ENCODE data around the gene PSMB8. TPM values are rescaled to one million over a fixed set of nuclear protein-coding genes. Genes with fewer than 3 reads are reported as not detected.
"Not testable (repeated sequence)": the region's sequence is repeated elsewhere in the genome, so short reads cannot be mapped to it uniquely, and the experiment has no call there.

Gene PSMB8
- 42.1 and 57.8 TPM in 2 replicates for total RNA-seq

GRCh38 chr6:32843979-32844838 is at the start of gene PSMB8:
Gene PSMB8, minus strand, starts transcription at chr6:32844047. Its CDS starts 51 bp downstream, at chr6:32843996.
- peak; percentile 95 for DNase-seq (ENCODE audit: low read depth in 2 of 2)

- peak in 1 of 2 donors; percentile 8 for DNase-seq (ENCODE audit: low read depth in 2 of 2)
These were observed 47.0 kb upstream of the PSMB8 start for GRCh38 chr6:32890831-32891230.

- no peak for DNase-seq (ENCODE audit: low read depth in 2 of 2)
These were observed 45.7 kb upstream of the PSMB8 start for GRCh38 chr6:32889533-32889932.

- DNase-seq (ENCODE audit: low read depth in 2 of 2): no peak
These were observed 44.7 kb upstream of the PSMB8 start for GRCh38 chr6:32888576-32888975.

GRCh38 chr6:32887616-32888015 is 43.8 kb upstream of the PSMB8 start:
- DNase-seq (ENCODE audit: low read depth in 2 of 2): no peak

GRCh38 chr6:32886681-32887383 is 43.0 kb upstream of the PSMB8 start:
- DNase-seq (ENCODE audit: low read depth in 2 of 2): peak in 1 of 2 donors; percentile 40

- DNase-seq (ENCODE audit: low read depth in 2 of 2): peak; percentile 77 to 85
These were observed 41.9 kb upstream of the PSMB8 start for GRCh38 chr6:32885698-32886286.

- DNase-seq (ENCODE audit: low read depth in 2 of 2): no peak
These were observed 39.9 kb upstream of the PSMB8 start for GRCh38 chr6:32883789-32884188.

GRCh38 chr6:32882879-32883250 is 39.0 kb upstream of the PSMB8 start:
- no peak for DNase-seq (ENCODE audit: low read depth in 2 of 2)

- DNase-seq (ENCODE audit: low read depth in 2 of 2): not testable (repeated sequence)
These were observed 37.1 kb upstream of the PSMB8 start for GRCh38 chr6:32880962-32881361.

- no peak for DNase-seq (ENCODE audit: low read depth in 2 of 2)
These were observed 35.8 kb upstream of the PSMB8 start for GRCh38 chr6:32879691-32880090.

GRCh38 chr6:32876603-32877002 is 32.8 kb upstream of the PSMB8 start:
- no peak for DNase-seq (ENCODE audit: low read depth in 2 of 2)

- DNase-seq (ENCODE audit: low read depth in 2 of 2): not testable (repeated sequence)
These were observed 30.1 kb upstream of the PSMB8 start for GRCh38 chr6:32873947-32874346.

- peak; percentile 76 to 83 for DNase-seq (ENCODE audit: low read depth in 2 of 2)
These were observed 24.5 kb upstream of the PSMB8 start for GRCh38 chr6:32868257-32868788.

- no peak for DNase-seq (ENCODE audit: low read depth in 2 of 2)
These were observed 23.9 kb upstream of the PSMB8 start for GRCh38 chr6:32867554-32868256.

GRCh38 chr6:32867022-32867477 is 23.2 kb upstream of the PSMB8 start:
- DNase-seq (ENCODE audit: low read depth in 2 of 2): no peak

GRCh38 chr6:32865724-32866443 is 22.0 kb upstream of the PSMB8 start:
- DNase-seq (ENCODE audit: low read depth in 2 of 2): no peak

- DNase-seq (ENCODE audit: low read depth in 2 of 2): no peak
These were observed 18.9 kb upstream of the PSMB8 start for GRCh38 chr6:32862725-32863124.

- no peak for DNase-seq (ENCODE audit: low read depth in 2 of 2)
These were observed 16.8 kb upstream of the PSMB8 start for GRCh38 chr6:32860674-32861073.

GRCh38 chr6:32858194-32858593 is 14.3 kb upstream of the PSMB8 start:
- no peak for DNase-seq (ENCODE audit: low read depth in 2 of 2)
